Neural cell (in vitro differentiated cells): Measurements from ENCODE around the gene AHI1.

Experiments used
- EP300 ChIP-seq: fragments of 450-650 bp; conservative IDR thresholded peaks from 2 replicates; pipeline ENCODE4 v1.6.1; 2014; ENCODE audit warnings: antibody characterized with exemption, mild to moderate bottlenecking, moderate library complexity; ENCODE audit not compliant: poor library complexity, severe bottlenecking
- EZH2 ChIP-seq: fragments of 200-600, 300-800 bp; shearing (Covaris generic), sonication (generic); IDR thresholded peaks from 2 replicates; pipeline ENCODE4 v1.6.1; 2014; ENCODE audit warnings: antibody characterized with exemption, low read length, borderline replicate concordance, mild to moderate bottlenecking; ENCODE audit not compliant: insufficient read depth, poor library complexity, severe bottlenecking
- MXI1 ChIP-seq: fragments of 450-650 bp; conservative IDR thresholded peaks from 2 replicates; pipeline ENCODE4 v1.6.1; 2014; ENCODE audit warnings: antibody characterized with exemption, mild to moderate bottlenecking; ENCODE audit not compliant: poor library complexity, severe bottlenecking
- REST ChIP-seq: IDR thresholded peaks from 2 replicates; pipeline ENCODE4 v1.6.1; 2012; ENCODE audit warnings: borderline replicate concordance
- TAF1 ChIP-seq: IDR thresholded peaks from 2 replicates; pipeline ENCODE4 v1.6.1; 2012; ENCODE audit warnings: low read depth
- TF ChIP-seq, protein P1 (sequence below): fragments of 450-650 bp; IDR thresholded peaks from 2 replicates; pipeline ENCODE4 v1.5.1; 2014; ENCODE audit warnings: antibody characterized with exemption, mild to moderate bottlenecking, moderate library complexity; ENCODE audit not compliant: poor library complexity, severe bottlenecking

GRCh38 chr6:135351635-135352034 lies 145.9 kb downstream of the AHI1 start:
- TF ChIP-seq TAF1, result no peak
- no peak for TF ChIP-seq REST
- no peak for TF ChIP-seq EZH2
- TF ChIP-seq, protein P1, sequence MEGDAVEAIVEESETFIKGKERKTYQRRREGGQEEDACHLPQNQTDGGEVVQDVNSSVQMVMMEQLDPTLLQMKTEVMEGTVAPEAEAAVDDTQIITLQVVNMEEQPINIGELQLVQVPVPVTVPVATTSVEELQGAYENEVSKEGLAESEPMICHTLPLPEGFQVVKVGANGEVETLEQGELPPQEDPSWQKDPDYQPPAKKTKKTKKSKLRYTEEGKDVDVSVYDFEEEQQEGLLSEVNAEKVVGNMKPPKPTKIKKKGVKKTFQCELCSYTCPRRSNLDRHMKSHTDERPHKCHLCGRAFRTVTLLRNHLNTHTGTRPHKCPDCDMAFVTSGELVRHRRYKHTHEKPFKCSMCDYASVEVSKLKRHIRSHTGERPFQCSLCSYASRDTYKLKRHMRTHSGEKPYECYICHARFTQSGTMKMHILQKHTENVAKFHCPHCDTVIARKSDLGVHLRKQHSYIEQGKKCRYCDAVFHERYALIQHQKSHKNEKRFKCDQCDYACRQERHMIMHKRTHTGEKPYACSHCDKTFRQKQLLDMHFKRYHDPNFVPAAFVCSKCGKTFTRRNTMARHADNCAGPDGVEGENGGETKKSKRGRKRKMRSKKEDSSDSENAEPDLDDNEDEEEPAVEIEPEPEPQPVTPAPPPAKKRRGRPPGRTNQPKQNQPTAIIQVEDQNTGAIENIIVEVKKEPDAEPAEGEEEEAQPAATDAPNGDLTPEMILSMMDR, result no peak
- TF ChIP-seq EP300, result no peak
- no peak for TF ChIP-seq MXI1
